K562 (cell line): ENCODE measurements around the gene INPP4B.

Experiments
- ATF3 ChIP-seq, 2 experiments: fragments of 450-650 bp in 1 of 2; sonication (generic) in 1 of 2; formaldehyde crosslinking in 1 of 2; IDR thresholded peaks in 1 of 2; conservative IDR thresholded peaks in 1 of 2; 2 replicates each; pipeline versions ENCODE4 v1.6.1 to v1.8.1; 2016 to 2023; ENCODE audit warnings: mild to moderate bottlenecking in 2 of 2, moderate library complexity in 2 of 2, inconsistent platforms in 1 of 2, missing genetic modification reagents in 1 of 2
- ETV6 ChIP-seq, 3 experiments: fragments of 150-350 bp in 1 of 3; sonication (generic) in 1 of 3; formaldehyde crosslinking in 1 of 3; IDR thresholded peaks; 2 replicates each; pipeline versions ENCODE4 v1.6.1 to v1.8.0; 2014 to 2022; ENCODE audit warnings: borderline replicate concordance in 2 of 3, low read depth in 2 of 3, antibody characterized with exemption in 1 of 3, low read length in 1 of 3, mild to moderate bottlenecking in 1 of 3, missing genetic modification reagents in 1 of 3
- GABPA ChIP-seq: fragments of 200-800 bp; sonication (Bioruptor generic); conservative IDR thresholded peaks from 2 replicates; pipeline ENCODE4 v1.6.1; 2016; ENCODE audit warnings: low read depth, missing genetic modification characterization, missing compliant biosample characterization
- HDAC8 ChIP-seq: fragments of 450-650 bp; IDR thresholded peaks from 2 replicates; pipeline ENCODE4 v1.6.1; 2016; ENCODE audit warnings: mild to moderate bottlenecking, missing genetic modification characterization, moderate library complexity, missing compliant biosample characterization
- TARDBP ChIP-seq: fragments of 450-650 bp; IDR thresholded peaks from 2 replicates; pipeline ENCODE4 v1.6.1; 2016
- ZBTB11 ChIP-seq, 3 experiments: fragments of 200-800 bp in 1 of 3; fragments of 250-450 bp in 1 of 3; fragments of 450-650 bp in 1 of 3; sonication (Bioruptor Pico) in 1 of 3; sonication (Bioruptor generic) in 1 of 3; formaldehyde crosslinking in 1 of 3; IDR thresholded peaks; 2 replicates each; pipeline versions ENCODE4 v1.6.1 to v1.8.0; 2016 to 2022; ENCODE audit warnings: mild to moderate bottlenecking in 2 of 3, missing genetic modification characterization in 2 of 3, missing compliant biosample characterization in 1 of 3, moderate library complexity in 1 of 3
- ZNF41 ChIP-seq: fragments of 250-450 bp; sonication (Bioruptor Pico); conservative IDR thresholded peaks from 2 replicates; pipeline ENCODE4 v1.4.0; 2020; ENCODE audit warnings: mild to moderate bottlenecking

- no peak for TF ChIP-seq ATF3 (IDR thresholded peaks at IDR 0.05)
- TF ChIP-seq ATF3 (CRISPR knock-in tag; conservative IDR thresholded peaks at IDR 0.05) = no peak
- TF ChIP-seq ETV6 (IDR thresholded peaks at IDR 0.05; ENCODE audit: borderline replicate concordance in 1 of 2, low read depth in 2 of 2, low read length in 1 of 2) = no peak
- TF ChIP-seq ETV6 (CRISPR knock-in tag; IDR thresholded peaks at IDR 0.05; ENCODE audit: borderline replicate concordance) = no peak
- no peak for TF ChIP-seq ZBTB11 (CRISPR knock-in tag; IDR thresholded peaks at IDR 0.05)
- TF ChIP-seq TARDBP = no peak
- no peak for TF ChIP-seq GABPA
- no peak for TF ChIP-seq HDAC8 (tag)
- TF ChIP-seq ZNF41 = no peak
Observed at GRCh38 chr4:142416711-142417275, 429.3 kb downstream of the INPP4B start.
